GM21528 (cell line): ENCODE measurements around the gene ANKRD23.
"Not testable (repeated sequence)": the region's sequence is repeated elsewhere in the genome, so short reads cannot be mapped to it uniquely, and the experiment has no call there.

Source experiments
- ATAC-seq: cut with Tn5 transposase; IDR thresholded peaks from one replicate; pipeline ENCODE4 v1.9.1; 2021; ENCODE audit warnings: mild to moderate bottlenecking, moderate library complexity; ENCODE audit not compliant: unreplicated experiment, low FRiP score

Gene ANKRD23

DNA sequence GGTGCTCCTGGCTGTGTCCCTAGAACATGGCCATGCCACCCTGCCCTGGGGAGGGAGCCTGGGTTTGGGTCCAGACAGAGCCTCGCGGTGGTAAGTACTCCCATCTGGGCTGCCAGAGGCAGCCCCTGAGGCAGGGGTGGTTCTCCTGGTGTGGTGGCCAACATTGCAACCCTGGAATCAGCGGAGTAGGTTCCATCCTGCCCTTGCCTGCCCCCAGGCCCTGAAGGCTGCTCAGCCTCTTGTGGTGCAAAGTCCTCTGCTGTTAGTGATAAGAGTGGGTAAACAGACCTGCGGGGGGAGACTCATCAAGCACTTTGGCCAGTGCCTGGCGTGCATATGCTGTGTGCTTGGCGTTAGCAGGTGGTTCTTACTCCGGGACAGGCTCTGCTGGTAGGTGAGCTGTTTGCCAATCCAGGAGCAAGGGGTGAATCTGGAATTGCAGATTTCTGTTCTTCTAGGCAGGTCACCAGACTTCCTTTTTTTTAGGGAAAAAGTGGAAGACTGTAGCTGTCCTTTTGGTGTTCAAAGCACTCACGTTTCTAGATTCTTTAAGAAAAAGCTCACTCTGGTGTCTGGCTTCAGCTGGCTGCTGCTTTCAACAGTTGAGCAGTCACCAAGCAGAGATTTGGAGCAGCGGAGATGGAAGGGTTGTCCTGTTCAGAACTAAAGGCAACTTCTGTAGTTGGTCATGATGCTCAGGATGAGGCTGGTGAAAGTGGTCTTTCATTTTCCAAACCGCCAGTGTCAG, 24.5 kb downstream of the ANKRD23 start:
- ATAC-seq: no peak

DNA sequence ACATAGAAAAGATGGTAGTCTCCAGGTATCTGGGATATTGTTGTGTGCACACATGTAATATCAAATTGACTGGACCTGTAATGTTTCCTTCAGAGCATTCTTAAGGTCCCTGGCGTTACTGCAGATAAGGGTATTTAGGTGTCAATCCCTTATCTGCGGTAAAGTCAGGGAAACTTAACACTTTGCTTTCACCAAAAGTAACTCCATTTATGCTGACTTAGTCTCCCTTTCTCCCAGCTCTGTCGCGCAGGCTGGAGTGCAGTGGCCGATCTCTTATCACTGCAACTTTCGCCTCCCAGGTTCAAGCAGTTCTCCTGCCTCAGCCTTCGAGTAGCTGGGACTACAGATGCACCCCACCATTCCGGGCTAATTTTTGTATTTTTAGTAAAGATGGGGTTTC, 25.9 kb downstream of the ANKRD23 start:
- no peak for ATAC-seq

DNA sequence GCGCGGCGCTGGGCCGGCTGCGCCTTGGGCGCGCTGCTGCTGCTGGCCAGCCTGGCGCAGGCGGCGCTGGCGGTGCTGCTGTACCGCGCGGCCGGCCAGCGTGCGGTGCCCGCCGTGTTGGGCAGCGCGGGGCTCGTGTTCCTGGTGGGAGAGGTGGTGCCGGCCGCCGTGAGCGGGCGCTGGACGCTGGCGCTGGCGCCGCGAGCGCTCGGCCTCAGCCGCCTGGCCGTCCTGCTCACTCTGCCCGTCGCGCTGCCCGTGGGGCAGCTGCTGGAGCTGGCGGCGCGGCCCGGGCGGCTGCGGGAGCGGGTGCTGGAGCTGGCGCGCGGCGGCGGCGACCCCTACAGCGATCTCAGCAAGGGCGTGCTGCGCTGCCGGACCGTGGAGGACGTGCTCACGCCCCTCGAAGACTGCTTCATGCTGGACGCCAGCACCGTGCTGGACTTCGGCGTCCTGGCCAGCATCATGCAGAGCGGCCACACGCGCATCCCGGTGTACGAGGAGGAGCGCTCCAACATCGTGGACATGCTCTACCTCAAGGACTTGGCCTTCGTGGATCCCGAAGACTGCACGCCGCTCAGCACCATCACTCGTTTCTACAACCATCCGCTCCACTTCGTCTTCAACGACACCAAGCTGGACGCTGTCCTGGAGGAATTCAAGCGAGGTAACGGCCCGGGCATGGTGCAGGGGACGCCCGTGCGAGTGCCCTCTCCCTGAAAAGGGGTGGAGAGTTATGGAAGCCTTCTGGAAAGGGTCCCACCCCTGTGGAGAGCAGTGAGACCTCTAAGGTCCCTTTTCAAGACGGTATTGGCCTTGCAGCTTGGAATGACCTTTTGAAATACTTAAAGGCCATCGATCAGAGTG, 26.8 kb downstream of the ANKRD23 start:
- ATAC-seq: peak; percentile 45

DNA sequence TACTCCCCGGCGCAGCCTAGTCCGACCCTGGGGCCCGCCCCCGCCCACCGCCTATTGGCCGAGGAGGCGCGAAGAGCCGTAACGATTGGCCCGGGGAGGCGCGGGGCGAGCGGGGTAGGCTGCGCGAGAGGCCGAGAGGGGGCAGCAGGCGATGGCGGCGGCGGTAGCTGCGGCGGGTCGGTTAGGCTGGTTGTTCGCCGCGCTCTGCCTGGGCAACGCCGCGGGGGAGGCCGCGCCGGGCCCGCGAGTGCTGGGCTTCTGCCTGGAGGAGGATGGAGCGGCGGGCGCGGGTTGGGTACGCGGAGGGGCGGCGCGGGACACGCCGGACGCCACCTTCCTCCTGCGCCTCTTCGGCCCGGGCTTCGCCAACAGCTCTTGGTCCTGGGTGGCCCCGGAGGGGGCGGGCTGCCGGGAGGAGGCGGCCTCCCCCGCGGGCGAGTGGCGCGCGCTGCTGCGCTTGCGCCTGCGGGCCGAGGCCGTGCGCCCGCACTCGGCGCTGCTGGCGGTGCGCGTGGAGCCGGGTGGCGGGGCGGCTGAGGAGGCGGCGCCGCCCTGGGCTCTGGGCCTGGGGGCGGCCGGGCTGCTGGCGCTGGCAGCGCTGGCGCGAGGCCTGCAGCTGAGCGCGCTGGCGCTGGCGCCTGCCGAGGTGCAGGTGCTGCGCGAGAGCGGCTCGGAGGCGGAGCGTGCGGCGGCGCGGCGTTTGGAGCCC, 27.5 kb downstream of the ANKRD23 start, which contains the start of gene CNNM3:
Gene CNNM3, plus strand, starts transcription at position 142 of the 709 bp plus-strand sequence. Its CDS starts 10 bp downstream, at position 152.
- ATAC-seq: peak; percentile 77

DNA sequence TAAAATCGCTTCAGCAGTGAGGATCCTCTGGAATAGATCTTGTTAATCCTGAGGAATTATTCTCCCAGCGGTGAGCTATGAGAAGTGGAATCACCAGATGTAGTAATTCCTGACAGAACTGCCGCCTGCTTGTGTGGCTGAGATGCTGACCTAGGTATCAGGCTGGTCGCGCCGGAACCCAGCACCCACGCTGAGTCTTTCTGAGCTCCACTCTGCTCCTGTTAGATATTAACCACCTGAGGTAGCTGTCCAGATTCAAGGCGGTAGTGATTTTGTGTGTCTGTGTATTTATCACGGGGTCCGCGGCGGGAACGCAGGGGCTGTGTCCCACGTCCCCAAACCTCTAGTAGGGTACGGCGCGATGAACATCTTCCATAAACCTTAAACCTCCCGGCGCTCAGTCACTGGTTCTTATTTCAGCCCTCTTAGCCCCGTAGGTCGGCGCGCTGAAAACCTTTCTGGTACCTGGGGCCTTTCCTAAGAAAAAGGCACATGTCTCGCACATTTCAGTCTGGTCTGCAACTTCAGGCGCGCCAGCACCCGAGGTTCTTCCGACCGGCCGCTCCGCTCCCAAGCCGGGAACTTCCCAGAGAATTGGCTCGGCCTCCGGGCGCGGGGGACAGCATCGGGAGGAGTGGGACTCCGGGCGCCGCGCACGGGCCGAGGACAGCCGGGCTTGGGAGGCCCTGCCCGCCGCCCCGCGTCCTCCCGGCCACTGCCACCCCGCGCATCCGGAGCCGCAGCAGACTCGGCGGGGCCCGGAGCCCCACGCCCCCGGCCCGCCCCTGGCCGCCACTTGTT, 28.3 kb downstream of the ANKRD23 start:
- ATAC-seq: no peak

DNA sequence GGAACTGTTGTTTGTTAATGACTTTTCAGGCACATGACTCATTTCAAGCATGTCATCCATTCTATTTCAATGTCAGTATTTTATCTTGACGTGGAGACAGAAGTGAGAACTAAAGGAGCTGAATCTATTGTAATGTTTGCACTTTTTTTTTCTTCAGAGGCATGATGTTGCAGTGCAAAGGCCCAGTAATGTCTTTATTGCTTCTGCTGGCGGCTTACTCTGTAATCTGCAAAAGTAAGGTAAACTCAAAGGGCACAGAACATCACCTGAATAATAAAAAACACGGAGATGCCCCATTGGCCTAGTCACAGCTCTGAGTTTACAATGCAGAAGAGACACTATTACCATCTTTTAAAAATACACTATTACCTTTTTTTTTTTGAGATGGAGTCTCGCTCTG, 30.2 kb downstream of the ANKRD23 start:
- ATAC-seq: no peak

DNA sequence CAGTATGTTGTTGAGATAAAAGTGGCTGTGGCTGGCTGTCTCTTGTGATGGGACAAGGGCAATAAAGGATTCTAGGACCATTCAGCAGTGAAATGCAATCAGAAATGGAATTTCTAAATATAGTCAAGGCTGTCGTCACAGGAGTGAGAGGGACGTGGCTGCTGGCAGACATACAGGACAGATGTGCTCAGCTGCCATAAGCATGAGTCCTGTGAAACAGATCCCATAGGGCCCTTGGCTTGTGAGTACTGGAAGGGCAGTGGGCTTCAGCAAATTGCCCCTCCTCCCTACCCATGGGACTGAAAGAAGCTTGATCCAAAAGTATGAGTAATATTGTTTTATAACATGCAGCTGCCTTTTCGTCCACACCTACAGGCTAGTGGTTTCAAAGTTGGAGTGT, 31.9 kb downstream of the ANKRD23 start:
- ATAC-seq: no peak

DNA sequence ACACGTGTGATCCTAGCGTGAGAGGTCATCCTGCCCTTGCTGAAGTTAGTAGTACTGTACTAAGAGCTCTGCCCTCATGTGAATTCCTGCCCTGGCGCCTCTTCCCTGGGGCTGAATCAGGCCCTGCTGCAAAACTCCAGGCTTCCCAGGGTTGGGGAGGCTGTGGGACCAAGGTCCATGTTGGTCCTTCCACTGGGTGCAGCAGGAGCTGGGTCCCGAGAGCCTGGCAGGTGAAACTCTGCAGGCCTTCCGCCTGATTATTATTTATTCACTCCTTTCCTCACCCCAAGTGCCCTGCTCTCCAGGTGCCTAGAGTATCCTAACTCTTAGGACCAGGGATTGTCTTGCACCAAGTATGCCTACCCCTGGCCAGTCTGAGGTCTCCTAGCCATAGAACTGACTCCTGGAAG, 33.0 kb downstream of the ANKRD23 start:
- no peak for ATAC-seq

DNA sequence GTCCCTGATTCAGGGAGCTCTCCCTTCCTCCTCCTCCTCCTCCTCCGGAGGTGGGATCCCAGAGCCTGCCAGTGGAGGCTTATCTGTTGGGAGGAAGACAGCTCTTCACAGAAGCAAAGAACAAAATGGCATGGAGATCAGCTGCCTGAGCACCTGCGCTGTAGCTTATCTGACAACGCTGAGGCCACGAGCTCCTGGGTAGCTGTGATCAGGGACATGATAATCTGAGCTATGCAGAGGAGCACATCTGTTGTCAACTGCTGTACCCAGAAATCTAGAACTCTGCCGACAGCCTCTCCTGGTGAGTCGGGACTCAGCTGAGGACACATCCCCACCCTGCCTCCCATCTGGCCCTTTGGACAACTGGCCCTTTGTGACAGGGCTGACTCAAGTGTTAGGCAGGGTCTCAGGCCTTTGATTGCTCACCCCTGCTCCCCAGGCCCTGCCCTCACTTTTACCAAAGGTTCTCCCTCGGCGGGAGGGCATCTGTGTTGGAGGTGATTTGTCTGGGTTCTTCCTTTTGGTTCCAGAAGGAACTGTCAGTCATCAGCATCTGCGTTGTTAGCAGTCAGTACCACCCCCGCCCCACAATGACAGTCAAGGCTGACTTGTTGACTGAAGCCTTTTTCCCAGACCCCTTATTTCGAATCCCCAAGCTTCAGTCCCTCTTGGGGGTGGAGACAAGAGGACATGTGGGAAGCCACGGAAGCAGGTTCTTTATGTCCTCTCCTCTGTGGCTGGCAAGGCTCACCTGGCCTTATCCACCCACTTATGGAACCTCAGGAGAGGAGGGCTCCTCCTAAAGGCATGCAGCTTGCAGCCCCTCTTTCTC, 33.7 kb downstream of the ANKRD23 start:
- ATAC-seq: no peak

DNA sequence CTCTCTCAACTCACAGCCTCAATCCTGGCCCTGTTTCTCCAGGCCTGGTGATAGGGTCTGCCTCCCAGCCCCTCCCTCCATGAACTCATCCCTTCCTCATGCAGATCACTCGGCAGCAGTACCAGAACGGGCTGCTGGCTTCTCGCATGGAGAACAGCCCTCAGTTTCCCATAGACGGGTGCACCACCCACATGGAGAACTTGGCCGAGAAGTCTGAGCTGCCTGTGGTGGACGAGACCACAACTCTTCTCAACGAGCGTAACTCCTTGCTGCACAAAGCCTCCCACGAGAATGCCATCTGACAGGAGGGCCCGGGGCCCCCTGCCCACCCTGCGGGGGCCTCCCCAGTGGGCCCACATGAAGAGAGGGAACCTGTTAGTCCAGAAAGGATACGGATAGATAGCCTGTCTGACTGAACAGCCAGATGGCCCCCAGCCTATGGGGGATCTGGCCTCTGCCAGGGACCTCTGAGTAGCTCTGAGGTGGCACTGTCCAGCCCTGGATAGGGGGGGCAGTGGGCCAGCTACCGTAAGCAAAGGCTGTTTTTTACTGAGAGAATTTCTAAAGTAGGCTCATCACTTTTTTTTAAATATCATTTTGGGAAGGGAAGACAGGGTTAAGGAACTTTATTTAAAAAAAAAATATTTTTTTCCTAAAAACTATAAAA, 34.5 kb downstream of the ANKRD23 start:
- no peak for ATAC-seq

DNA sequence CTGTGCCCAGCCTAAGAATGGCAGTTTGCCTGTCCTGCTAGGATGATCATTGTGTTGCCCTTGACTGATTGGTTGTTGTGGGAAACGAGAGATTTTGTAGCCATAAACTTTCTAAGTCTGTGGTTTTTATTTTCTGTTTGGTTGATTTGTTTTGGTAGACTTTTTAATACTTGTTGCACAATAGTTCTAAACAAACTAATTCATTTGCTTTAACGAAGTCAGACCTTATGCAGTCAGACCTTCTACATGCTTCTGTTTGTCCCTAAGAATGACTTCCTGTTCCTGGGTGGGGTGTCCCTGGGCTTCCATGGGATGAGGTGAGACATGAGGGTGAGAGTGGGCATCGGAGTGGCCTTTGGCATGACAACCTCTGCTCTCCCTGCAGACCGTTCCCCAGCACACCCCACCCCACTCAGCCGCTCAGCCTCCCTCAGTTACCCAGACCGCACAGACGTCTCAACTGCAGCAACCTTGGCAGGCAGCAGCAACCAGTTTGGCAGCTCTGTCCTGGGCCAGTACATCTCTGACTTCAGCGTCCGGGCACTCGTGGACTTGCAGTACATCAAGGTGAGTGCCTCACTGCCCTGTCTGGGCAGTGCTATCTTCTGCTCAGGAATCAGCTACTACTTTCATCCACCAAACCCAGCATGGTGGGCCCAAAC, 35.5 kb downstream of the ANKRD23 start:
- ATAC-seq: no peak

DNA sequence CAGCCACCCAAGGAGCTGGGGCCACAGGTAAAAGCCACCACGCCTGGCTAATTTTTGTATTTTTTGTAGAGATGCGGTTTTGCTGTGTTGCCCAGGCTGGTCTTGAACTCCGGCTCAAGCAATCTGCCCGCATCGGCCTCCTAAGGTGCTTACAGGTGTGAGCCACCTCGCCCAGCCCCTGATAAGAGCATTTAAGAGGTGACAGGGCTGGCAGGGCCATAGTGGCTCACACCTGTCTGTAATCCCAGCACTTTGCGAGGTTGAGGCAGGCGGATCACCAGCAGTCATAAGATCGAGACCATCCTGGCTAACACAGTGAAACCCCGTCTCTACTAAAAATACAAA, 36.7 kb downstream of the ANKRD23 start:
- ATAC-seq: no peak

DNA sequence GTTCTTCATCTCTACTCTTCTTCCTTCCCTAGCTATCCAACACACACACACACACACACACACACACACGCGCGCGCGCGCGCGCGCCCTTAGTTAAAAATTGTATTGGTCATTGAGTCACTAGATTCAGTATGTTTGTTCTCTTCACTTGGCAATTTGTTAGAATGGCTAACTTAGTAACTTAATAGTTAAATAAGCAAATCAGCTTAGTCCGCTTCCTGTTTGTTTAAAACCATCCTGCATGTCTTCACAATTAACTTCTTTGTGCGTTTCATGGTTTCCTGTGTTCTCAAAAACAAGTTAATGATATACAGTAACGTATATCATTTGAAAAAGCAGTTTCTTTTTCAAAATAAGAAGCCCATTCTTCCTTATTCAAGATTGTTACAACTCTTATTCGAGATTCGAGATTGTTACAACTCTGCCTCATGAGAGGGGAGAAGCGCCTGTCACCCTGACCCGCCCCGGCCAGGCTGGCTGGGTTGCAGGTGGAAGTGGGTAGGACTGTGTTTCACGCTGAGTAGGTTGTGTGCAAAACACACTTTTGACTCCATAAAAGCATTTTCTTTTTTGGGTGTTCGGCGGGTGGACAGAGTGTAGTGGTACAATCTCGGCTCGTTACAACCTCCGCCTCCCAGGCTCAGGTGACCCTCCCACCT, 37.2 kb downstream of the ANKRD23 start:
- no peak for ATAC-seq

DNA sequence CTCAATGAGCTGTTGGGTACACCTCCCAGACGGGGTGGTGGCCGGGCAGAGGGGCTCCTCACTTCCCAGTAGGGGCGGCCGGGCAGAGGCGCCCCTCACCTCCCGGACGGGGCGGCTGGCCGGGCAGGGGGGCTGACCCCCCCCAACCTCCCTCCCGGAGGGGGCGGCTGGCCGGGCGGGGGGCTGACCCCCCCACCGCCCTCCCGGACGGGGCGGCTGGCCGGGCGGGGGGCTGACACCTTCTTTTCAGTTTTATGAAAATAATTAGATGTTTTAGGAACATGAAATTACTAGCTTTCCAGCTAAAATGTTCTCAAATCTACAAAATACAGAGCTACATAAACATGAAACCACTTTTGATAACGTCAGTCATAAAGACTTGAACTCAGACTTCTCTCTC, 37.9 kb downstream of the ANKRD23 start:
- ATAC-seq: not testable (repeated sequence)

DNA sequence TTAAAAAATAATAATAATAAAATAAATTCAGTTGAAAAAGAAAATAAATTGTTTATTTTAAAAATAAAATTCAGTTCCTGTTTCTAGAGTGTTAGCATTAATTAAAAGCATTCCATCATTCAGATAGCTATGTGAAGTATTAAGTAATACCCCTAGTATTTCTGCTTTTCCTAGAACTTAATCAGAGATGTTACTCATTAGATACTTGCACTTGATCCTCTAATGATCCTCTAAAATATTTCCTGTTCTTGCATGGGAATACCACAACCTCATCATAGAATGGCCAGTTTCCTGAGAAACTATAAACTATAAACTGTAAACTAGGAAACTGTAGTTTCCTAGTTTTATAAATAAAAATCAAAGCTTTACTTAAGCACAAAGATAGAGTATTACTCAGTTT, 38.8 kb downstream of the ANKRD23 start:
- no peak for ATAC-seq

DNA sequence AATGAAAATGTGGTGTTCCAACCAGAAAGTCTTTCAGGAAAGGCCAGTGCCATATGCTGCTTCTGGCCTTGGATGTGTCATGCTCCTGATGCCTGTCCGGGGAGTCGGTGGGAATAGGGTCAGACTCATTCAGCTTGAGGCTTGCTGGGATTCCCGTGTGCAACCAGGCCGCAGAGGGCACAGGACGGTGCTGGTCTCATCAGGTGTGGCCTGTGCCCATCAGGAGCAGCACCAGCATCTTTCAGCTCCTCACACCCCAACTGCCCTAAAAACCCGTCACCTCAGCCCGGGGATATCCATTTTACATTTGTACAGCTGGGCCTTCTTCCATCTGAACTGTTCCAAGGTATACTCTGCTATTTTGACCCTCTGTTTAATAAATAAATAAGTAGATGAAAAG, 41.1 kb downstream of the ANKRD23 start:
- ATAC-seq: no peak

DNA sequence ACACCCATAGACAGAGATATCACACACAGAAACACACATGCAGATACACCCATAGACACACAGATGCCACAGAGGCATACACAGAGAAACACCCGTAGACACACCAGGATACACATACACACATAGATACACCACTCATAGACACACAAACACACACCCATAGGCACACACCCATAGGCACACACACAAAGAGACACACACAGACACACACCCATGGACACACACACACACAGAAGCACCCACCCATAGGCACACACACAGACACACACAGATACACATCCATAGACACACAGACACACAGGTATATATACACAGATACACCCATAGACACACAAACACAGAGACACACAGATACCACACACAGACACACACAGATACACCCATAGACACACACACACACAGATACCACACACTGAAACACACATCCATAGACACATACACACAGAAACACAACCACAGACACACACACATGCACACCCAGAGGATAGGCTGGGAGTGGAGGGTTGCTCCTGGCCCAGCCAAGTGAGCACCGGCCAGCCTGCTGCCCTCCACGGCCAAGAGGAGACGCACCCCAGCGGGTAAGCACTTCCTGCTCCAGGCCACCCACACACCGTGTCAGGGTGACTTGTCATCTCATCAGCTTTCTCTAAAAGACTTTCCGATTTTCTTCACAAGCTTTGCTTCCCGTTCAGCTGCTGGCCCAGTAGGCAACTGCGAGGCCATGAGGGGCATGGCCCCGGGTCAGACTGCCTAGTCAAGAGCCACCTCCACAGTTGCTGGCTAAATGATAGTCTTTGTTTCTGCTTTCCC, 41.8 kb downstream of the ANKRD23 start:
- no peak for ATAC-seq
